IMR-90 (cell line): ENCODE data around the gene ST14. TPM values are rescaled to one million over a fixed set of nuclear protein-coding genes. Genes with fewer than 3 reads are reported as not detected.

ENCODE experiments used
- ATAC-seq: fragments of 200-7000 bp; cut with Tn5 transposase; 2 replicates; pipeline ENCODE4 v1.9.1; 2020; ENCODE audit warnings: low read depth, mild to moderate bottlenecking, moderate library complexity
- BruUV-seq: library from RNA; stranded (reverse); fragments of 400-500 nt; replicated peaks from 2 replicates; lab custom pipeline; 2021; lab: Mats Ljungman, UMichigan
- CTCF ChIA-PET: fragments of 300-600 bp; formaldehyde crosslinking; extraction: SDS; loops from one replicate; lab custom pipeline; 2021; ENCODE audit warnings: antibody characterized with exemption; lab: Yijun Ruan, JAX
- POLR2A ChIA-PET: fragments of 300-600 bp; sonication (Branson Sonifier 250); formaldehyde crosslinking; loops from one replicate; lab custom pipeline; 2022; ENCODE audit warnings: antibody characterized with exemption; ENCODE audit not compliant: unreplicated experiment; lab: Charles Lee
- DNase-seq: peaks from one replicate; pipeline ENCODE4 v3.0.0; 2013
- H2AFZ ChIP-seq: replicated peaks from 2 replicates; pipeline ENCODE3; 2013; ENCODE audit warnings: low read length, mild to moderate bottlenecking; ENCODE audit not compliant: poor library complexity
- H2AK5ac ChIP-seq: 2 replicates; pipeline ENCODE4 v1.6.1; 2013; ENCODE audit warnings: low read depth, low read length, inconsistent platforms
- H2AK9ac ChIP-seq: replicated peaks from 2 replicates; pipeline ENCODE3; 2013; ENCODE audit warnings: mild to moderate bottlenecking, low read depth, low read length, moderate library complexity; ENCODE audit not compliant: poor library complexity
- H2BK120ac ChIP-seq: 2 replicates; pipeline ENCODE4 v1.6.1; 2013; ENCODE audit warnings: low read depth, low read length, inconsistent platforms
- H2BK15ac ChIP-seq: 3 replicates; pipeline ENCODE4 v1.6.1; 2013; ENCODE audit warnings: low read depth, low read length, inconsistent platforms
- H2BK20ac ChIP-seq: 2 replicates; pipeline ENCODE4 v1.6.1; 2013; ENCODE audit warnings: low read depth, mild to moderate bottlenecking, inconsistent platforms, low read length, moderate library complexity
- H2BK5ac ChIP-seq: 2 replicates; pipeline ENCODE4 v1.6.1; 2013; ENCODE audit warnings: mild to moderate bottlenecking, low read depth, low read length, inconsistent platforms; ENCODE audit not compliant: poor library complexity, severe bottlenecking
- H3K14ac ChIP-seq: replicated peaks from 2 replicates; pipeline ENCODE4 v1.6.1; 2013; ENCODE audit warnings: low read depth, low read length, inconsistent platforms
- H3K18ac ChIP-seq: 2 replicates; pipeline ENCODE4 v1.6.1; 2013; ENCODE audit warnings: low read depth, low read length, control low read depth
- H3K23ac ChIP-seq: 2 replicates; pipeline ENCODE4 v1.6.1; 2013; ENCODE audit warnings: low read depth, low read length, inconsistent platforms
- H3K27ac ChIP-seq: 2 replicates; pipeline ENCODE4 v1.5.1; 2013; ENCODE audit warnings: mild to moderate bottlenecking, control low read depth, low read length; ENCODE audit not compliant: insufficient read depth
- H3K27me3 ChIP-seq: 2 replicates; pipeline ENCODE4 v1.6.1; 2013; ENCODE audit warnings: low read length; ENCODE audit not compliant: control insufficient read depth, insufficient read depth
- H3K36me3 ChIP-seq: 2 replicates; pipeline ENCODE4 v1.6.1; 2013; ENCODE audit warnings: low read length, mixed read lengths; ENCODE audit not compliant: control insufficient read depth, insufficient read depth
- H3K4ac ChIP-seq: 2 replicates; pipeline ENCODE4 v1.6.1; 2013; ENCODE audit warnings: low read depth, low read length, inconsistent platforms
- H3K4me1 ChIP-seq: 2 replicates; pipeline ENCODE4 v1.6.1; 2013; ENCODE audit warnings: low read length, mixed read lengths; ENCODE audit not compliant: control insufficient read depth, insufficient read depth
- H3K4me2 ChIP-seq: 2 replicates; pipeline ENCODE4 v1.6.1; 2013; ENCODE audit warnings: low read depth, mild to moderate bottlenecking, control low read depth, low read length, moderate library complexity
- H3K4me3 ChIP-seq: 2 replicates; pipeline ENCODE4 v1.5.1; 2013; ENCODE audit warnings: low read depth, mild to moderate bottlenecking, control low read depth, low read length, moderate library complexity; ENCODE audit not compliant: insufficient read depth
- H3K56ac ChIP-seq: 2 replicates; pipeline ENCODE4 v1.6.1; 2013; ENCODE audit warnings: low read length, inconsistent platforms; ENCODE audit not compliant: insufficient read depth; ENCODE audit errors: extremely low read depth
- H3K79me1 ChIP-seq, 2 experiments: 2 replicates each; pipeline ENCODE4 v1.6.1; 2013; ENCODE audit warnings: low read length in 2 of 2, inconsistent platforms in 1 of 2, low read depth in 1 of 2
- H3K9ac ChIP-seq: 2 replicates; pipeline ENCODE4 v1.6.1; 2013; ENCODE audit warnings: low read depth, low read length, control low read depth
- H3K9me1 ChIP-seq: 2 replicates; pipeline ENCODE4 v1.6.1; 2013; ENCODE audit warnings: low read length, inconsistent platforms; ENCODE audit not compliant: insufficient read depth
- H3K9me3 ChIP-seq: 2 replicates; pipeline ENCODE4 v1.6.1; 2013; ENCODE audit warnings: low read length; ENCODE audit not compliant: control insufficient read depth, insufficient read depth
- H4K20me1 ChIP-seq: 2 replicates; pipeline ENCODE4 v1.6.1; 2013; ENCODE audit warnings: low read length, inconsistent platforms; ENCODE audit not compliant: insufficient read depth
- H4K5ac ChIP-seq: 2 replicates; pipeline ENCODE4 v1.6.1; 2013; ENCODE audit warnings: mild to moderate bottlenecking, low read depth, low read length, control low read depth
- H4K8ac ChIP-seq, 2 experiments: 2 replicates each; pipeline ENCODE4 v1.6.1; 2013; ENCODE audit warnings: low read depth in 2 of 2, low read length in 2 of 2, control low read depth in 1 of 2, inconsistent platforms in 1 of 2
- H4K91ac ChIP-seq: 2 replicates; pipeline ENCODE4 v1.6.1; 2013; ENCODE audit warnings: low read depth, low read length, inconsistent platforms; ENCODE audit not compliant: insufficient read depth
- FOS ChIP-seq: fragments of 150-350 bp; IDR thresholded peaks from 2 replicates; pipeline ENCODE4 v1.6.1; 2016; ENCODE audit warnings: low read depth, low read length
- NFE2L2 ChIP-seq: fragments of 150-350 bp; IDR thresholded peaks from 2 replicates; pipeline ENCODE4 v1.6.1; 2016; ENCODE audit warnings: low read depth, mild to moderate bottlenecking, low read length
- RCOR1 ChIP-seq: IDR thresholded peaks from 2 replicates; pipeline ENCODE4 v1.6.1; 2012; ENCODE audit warnings: mild to moderate bottlenecking, low read length, improper control_type of control experiment; ENCODE audit not compliant: insufficient replicate concordance
- WGBS, 2 experiments: methylation state at CpG; one replicate each; pipeline versions ENCODE4 v1.1.5 to v1.1.7; 2013; ENCODE audit warnings: missing lambda C conversion rate in 2 of 2; ENCODE audit not compliant: insufficient read length in 1 of 2; ENCODE audit errors: extremely low coverage in 2 of 2; 5-methylcytosine and 5-hydroxymethylcytosine counted together
- dilution Hi-C: fragments of 300-500 bp; cut with HindIII; formaldehyde crosslinking; loops from one replicate; pipeline ENCODE4 v1.14.3; 2018; ENCODE audit warnings: low sequenced_read_pairs; ENCODE audit not compliant: unreplicated experiment
- in situ Hi-C: fragments of 300-500 bp; cut with MboI; formaldehyde crosslinking; loops from 3 replicates; pipeline ENCODE4 v1.14.3; 2019; ENCODE audit warnings: low sequenced_read_pairs, inconsistent platforms, mixed read lengths
- intact Hi-C: fragments of 100-400 bp; cut with micrococcal nuclease; formaldehyde crosslinking; loops from 2 replicates; pipeline ENCODE4 v1.10.0; 2022
- polyA plus RNA-seq, 3 experiments: library from polyadenylated mRNA; depleted of rRNA; stranded (reverse); fragments of >200 nt; gene quantifications; 2 replicates each; pipeline ENCODE4 v1.2.3, GENCODE V29; 2012; ENCODE audit warnings: low replicate concordance in 1 of 3
- total RNA-seq: library from RNA; depleted of rRNA; stranded (reverse); fragments of >200 nt; gene quantifications from 2 replicates; pipeline ENCODE4 v1.2.3, GENCODE V29; 2012

The ST14 gene
- total and polyA plus RNA-seq, 2 of the 4 experiments (the other 2 are of a cell fraction), result not detected

- 57% methylated on average over 1 of the region's 7 CpGs; no CpG with 5 or more reads in 1 of the 2 experiments for WGBS, 2 experiments
- Histone ChIP-seq H3K36me3 (peaks cover 44% of the 10 kb centered on the region), H3K4me2 (no peak overlapping the region), H4K8ac (no peak overlapping the region), H3K23ac (no peak overlapping the region), H3K4me3 (no peak overlapping the region), H3K18ac (no peak overlapping the region), H3K9me1 (no peaks in the 10 kb centered on the region; the same call in 1 of the 2 replicates), H3K27me3 (no peaks in the 10 kb centered on the region), H4K91ac (no peak overlapping the region), H3K4ac (no peak overlapping the region), H3K14ac (no peak overlapping the region), H2AK9ac (no peak overlapping the region), H2BK120ac (no peak overlapping the region), H3K27ac (no peak overlapping the region), H2AK5ac (no peak overlapping the region), H2BK5ac (no peak overlapping the region), H3K9me3 (no peaks in the 10 kb centered on the region), H2BK20ac (no peak overlapping the region), H4K5ac (no peak overlapping the region), H3K4me1 (no peaks in the 10 kb centered on the region), H4K20me1 (no peaks in the 10 kb centered on the region; the same call in 1 of the 2 replicates), H3K79me1 (no peaks in the 10 kb centered on the region), H3K56ac (no peak overlapping the region), H2BK15ac (no peak overlapping the region), H2AFZ (no peak overlapping the region), H3K9ac (no peak overlapping the region)
- no TSS peak for BruUV-seq
- DNase-seq (no peak), ATAC-seq (no peak)
- CTCF ChIA-PET, result no interaction called here
- in situ Hi-C loops (no loop called here), intact Hi-C loops (no loop called here), dilution Hi-C loops (loop anchor here (25.0 kb wide), 1 partner anchor 199 kb away; no protein-coding TSS in a partner anchor)
- no peak for TF ChIP-seq FOS
- TF ChIP-seq RCOR1, result no peak
- no peak for TF ChIP-seq NFE2L2
- POLR2A ChIA-PET, result no interaction called here
These were observed 23.5 kb upstream of the ST14 start for GRCh38 chr11:130136107-130136506.
